Head of caudate nucleus (tissue), 42 donors: ENCODE data around the gene GUCA1A.

Experiments used
- DNase-seq, 42 donors: peaks; one replicate each; pipeline versions ENCODE4 v3.0.0 to v3.0.0-alpha.2; 2020 to 2021; ENCODE audit warnings: mixed read lengths in 7 of 42
- intact Hi-C: fragments of 100-400 bp; cut with DNase I; formaldehyde crosslinking; loops from one replicate; pipeline ENCODE4 v1.15.0; 2022

Gene GUCA1A

DNA sequence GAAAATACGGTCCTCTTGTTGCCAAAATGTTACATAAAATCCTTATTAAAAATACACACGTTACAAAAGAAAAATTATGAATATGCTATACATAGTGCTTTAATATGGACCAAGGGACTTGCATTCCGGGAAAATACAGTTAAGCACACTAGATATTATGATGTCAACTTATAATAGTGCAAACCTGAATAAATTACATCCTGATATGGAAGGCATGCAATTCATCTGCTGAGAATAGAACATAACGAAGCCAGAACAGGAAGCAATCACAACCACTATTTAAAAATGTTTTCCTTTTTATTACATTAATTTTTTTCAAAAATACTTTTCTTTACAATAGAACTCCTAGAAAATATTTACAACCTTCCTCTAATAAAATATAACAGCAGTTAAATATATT lies 52.3 kb downstream of the GUCA1A start:
- intact Hi-C loops = no loop called here
- no peak for DNase-seq

DNA sequence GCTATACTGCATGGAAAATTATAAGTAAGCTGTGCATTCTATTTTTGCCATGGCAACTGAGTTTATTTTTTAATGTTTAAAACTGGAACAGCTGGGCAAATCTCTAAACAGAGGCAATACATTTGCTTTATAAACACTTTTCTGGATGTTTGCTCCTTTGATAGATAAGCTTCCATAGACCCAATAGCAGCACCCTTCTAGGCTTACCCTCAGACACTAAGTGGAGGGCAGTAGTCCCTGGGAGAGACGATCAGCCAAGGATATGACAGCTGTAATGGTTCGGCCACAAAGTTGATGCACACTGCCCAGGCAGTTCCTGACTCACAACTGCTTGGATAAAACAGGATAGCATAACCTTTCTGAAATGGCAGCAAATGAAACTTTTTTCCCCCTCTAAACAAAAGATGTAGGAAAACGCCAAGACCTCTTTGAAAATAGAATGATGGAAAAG lies 53.0 kb downstream of the GUCA1A start:
- DNase-seq = no peak
- intact Hi-C loops = no loop called here

DNA sequence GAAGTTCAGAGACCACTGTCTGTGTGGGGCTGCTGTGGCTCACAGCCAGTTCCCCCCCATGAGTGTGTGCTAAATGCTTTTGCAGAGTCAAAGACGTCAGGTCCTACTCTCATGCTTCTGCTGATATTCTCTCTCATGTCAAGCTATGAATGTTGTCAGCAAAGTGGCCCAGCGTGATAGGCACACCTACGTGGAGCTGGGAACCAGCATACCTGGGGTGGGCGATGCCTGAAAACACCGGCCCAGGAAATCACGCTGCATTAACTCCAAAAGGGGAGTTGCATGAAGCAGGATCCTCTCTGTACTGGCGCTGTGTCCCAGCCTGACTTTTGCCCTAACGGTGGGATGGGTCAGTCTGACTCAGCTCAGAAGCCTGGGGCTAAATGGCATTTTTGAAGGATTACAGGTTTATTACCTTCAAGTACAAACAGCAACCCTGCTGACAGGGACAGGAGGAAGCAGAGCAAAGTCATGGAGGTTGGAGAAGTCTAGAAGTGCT lies 53.5 kb downstream of the GUCA1A start:
- intact Hi-C loops = no loop called here
- DNase-seq = no peak

- DNase-seq = no peak
- intact Hi-C loops = no loop called here
These were observed 54.1 kb downstream of the GUCA1A start for GRCh38 chr6:42227173-42227850.

DNA sequence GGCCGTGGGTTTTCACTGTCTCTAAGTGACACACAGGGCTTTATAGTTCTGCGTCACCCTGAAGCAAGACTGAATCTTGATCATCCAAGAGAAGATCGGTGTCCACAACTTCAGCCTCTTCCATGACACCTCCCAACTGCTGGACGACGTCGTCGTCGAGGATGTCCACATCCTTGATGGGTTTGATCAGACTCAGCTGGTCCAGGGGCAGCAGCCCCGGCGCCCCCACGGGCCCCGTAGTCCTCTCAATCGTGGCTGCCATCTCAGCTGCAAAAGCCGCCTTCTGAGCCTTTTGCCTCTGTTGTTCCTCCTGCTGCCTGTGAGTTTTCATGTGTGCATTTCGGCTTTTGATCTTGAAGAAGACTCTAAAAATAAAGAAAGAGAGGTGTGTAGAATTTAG lies 55.1 kb downstream of the GUCA1A start:
- intact Hi-C loops = no loop called here
- DNase-seq = no peak
